ENCODE results near the gene SEC14L1.

The SEC14L1 gene

DNA sequence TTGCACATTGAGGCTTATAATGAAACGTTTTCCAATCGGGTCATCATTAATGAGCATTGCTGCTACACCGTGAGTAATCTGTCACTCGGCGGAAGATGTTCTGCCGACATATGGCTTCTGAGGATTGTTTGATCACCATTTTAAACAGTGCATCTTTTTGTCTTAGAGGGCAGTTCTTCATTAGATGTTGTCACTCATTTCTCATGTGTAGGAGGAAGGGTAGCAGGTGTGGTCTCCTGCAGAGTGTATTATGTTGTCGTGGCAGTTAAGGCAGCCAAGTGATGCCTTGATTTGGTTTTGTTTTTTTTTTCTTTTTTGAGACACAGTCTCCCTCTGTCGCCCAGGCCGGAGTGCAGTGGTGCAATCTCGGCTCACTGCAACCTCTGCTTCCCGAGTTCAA lies 50.5 kb downstream of the SEC14L1 start:
- DNase-seq (ENCODE audit: low read depth, low spot score) = no peak

DNA sequence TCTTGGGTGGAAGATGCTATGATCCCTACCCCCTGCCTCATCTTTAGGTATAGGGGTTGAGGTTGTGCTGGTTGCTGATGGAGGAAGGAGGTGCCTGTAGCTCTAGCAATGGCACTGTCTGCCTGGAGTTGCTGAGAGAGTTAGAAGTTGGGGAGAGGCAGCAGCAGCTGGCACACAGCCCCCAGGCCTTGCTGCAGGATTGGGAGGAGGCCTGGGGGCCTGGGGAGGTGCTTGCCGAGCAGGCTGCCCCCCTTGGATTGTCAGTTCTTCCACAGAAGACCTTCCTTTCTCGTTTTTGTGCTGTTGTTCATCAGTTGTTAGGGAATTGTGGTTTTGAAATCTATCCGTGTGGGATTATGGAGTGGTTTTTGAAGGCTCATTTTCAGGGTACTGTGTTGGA lies 52.9 kb downstream of the SEC14L1 start:
- DNase-seq (ENCODE audit: low read depth, low spot score) = no peak

- DNase-seq (ENCODE audit: low read depth, low spot score) = no peak
These were observed 53.4 kb downstream of the SEC14L1 start for GRCh38 chr17:77194179-77194578.

DNA sequence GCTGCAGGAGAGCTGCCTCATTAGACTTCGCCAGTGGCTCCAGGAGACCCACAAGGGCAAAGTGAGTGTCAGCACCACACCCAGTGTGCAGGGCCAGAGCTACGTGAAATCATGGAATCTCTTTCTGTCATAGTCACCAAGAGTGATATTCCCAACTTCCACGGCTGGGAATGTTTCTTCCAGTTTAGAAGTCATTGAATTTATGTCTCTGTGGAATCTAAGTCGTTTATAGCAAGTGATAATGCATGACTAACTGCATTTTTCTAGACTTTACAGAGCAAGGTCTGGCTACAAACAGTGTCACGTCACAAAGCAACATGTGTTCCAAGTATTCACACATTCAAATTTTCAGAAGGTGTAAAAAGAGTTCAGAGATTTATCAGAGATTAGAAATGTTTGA lies 55.5 kb downstream of the SEC14L1 start:
- no peak for DNase-seq (ENCODE audit: low read depth, low spot score)

- DNase-seq (ENCODE audit: low read depth, low spot score) = no peak
These were observed 56.3 kb downstream of the SEC14L1 start for GRCh38 chr17:77197115-77197514.

DNA sequence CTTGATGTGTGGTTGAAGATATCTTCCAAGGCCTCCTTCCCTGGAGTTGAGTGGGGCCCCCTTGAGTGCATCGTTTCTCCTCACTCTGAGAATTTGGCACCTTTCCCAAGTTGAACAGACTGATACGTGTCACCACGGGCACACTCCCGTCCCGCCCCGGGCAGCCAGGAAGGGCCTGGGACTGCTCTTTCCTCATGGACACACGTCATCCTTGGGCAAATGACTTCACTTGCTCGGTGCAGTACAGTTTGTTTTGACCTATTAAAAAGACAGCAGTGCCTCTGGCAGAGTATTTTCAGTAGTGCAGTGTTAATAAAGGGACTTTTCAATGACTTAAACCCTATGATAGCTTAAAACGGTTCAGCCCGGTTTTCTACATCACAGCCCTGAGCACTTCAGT lies 59.9 kb downstream of the SEC14L1 start:
- DNase-seq (ENCODE audit: low read depth, low spot score) = no peak

GRCh38 chr17:77203436-77203835 lies 62.7 kb downstream of the SEC14L1 start:
- no peak for DNase-seq (ENCODE audit: low read depth, low spot score)

DNA sequence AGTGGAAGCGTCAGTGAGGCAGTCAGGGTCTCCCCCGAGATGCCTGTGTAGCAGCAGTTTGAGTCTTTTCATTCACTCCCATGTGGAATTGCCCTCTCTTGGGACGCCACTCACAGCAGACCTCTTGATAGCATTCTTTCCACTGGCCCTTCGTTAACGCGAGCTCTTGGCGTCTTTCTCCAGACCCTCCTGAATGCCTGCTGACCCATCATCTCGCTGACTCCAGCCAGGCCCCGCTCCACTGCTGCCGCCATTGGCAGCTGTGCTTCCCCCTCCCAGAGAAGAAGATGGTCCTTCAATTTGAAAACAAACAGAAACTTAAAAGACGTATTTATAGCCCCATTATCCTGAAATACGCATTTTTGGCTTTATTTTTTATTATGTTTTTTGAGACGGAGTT lies 63.1 kb downstream of the SEC14L1 start:
- no peak for DNase-seq (ENCODE audit: low read depth, low spot score)

DNA sequence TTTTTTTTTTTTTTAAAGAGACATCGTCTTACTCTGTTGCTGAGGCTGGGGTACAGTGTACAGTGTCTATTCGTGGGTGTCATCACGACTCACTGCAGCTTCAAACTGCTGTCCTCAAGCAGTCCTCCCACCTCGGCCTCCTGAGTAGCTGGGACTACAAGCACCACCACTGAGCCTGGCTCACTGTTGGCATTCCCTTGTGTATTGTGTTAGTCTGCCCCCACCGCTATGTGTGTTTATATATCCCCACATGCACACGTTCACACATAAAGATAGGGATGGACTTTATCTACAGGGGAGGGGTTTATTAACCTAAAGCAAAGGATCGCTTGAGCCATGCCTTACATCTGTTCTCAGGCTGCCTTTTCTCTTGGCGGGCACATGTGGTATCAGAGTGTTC lies 63.8 kb downstream of the SEC14L1 start:
- no peak for DNase-seq (ENCODE audit: low read depth, low spot score)

GRCh38 chr17:77205396-77206125 lies 64.8 kb downstream of the SEC14L1 start:
- no peak for DNase-seq (ENCODE audit: low read depth, low spot score)

- no peak for DNase-seq (ENCODE audit: low read depth, low spot score)
These were observed 65.6 kb downstream of the SEC14L1 start for GRCh38 chr17:77206158-77206956.

GRCh38 chr17:77207689-77208216 lies 67.0 kb downstream of the SEC14L1 start:
- DNase-seq (ENCODE audit: low read depth, low spot score) = no peak

DNA sequence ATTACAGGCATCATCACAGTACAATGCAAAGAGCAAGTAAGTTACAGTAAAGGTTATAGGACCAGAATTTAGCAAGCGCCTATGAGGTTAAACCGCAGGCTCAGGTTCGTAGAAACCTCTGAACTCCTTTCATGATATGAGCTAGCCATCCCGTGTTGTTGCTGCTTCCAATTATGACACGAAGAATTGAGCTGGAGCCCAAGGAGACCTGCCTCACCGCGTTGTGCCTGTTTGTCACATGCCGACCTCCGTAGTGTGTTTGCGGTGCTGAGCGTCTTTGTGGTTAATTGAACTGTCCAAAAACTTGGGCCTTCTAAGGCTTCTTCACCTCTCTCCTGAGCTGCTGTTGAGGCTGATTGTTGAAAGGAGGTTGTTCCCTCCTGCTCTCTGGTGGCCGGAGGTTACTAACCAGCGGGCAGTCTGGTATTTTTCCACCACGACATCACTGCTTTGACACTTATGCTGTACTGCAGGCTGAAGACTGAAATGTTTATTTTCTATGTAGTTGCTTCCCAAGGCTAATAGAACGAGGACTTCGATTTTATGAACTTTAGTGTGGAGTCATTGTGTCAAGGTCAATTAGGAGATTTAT lies 67.5 kb downstream of the SEC14L1 start:
- DNase-seq (ENCODE audit: low read depth, low spot score) = no peak

GRCh38 chr17:77208856-77209255 lies 68.1 kb downstream of the SEC14L1 start:
- no peak for DNase-seq (ENCODE audit: low read depth, low spot score)

GRCh38 chr17:77209330-77209748 lies 68.6 kb downstream of the SEC14L1 start:
- no peak for DNase-seq (ENCODE audit: low read depth, low spot score)

DNA sequence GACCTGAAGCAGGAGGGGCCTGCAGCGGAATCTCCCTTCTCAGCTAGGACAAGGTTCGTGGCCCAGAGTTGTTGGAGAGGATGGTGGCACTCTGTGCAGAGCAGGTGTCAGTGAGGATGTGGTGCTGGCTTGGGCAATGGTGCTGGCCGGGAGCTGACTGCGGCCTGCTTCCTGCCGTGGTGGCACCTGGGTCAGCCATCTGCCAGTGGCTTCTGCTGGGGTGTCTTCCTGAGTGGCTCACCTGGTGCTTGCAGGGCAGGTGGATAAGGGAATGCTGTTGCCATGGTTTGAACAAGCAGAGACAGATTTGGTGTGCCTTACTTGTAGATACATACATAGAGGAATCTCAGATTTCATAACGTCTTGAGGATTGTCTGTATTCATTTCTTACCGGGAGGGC lies 69.6 kb downstream of the SEC14L1 start:
- no peak for DNase-seq (ENCODE audit: low read depth, low spot score)

DNA sequence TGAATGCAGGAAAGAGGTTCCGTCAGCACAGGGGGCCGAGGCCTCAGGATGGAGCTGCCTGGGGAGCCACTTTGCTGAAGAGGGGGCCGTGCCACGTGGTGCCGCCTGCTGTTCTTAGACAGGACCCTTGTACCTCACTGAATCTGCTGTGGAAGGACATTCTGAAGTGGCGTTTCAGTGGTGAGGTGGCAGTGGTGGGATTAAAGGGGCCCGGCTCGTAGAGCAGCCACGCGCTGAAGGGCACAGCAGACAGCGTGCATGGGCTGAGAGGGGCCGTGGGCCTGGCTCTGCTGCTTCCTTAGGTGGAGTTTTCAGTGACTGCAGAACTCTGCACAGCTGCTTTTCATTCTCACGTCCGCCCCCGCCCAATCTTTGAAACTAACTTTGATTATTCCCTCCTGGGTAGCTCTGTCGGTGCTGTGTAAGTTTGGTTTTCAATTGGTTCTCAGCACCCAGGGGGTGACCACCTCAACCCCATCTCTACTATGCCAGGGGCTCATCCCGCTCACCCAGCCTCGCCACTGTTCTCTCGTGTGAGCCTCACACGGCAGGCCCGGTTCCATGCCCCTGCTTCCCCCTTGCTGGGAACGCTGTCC lies 70.3 kb downstream of the SEC14L1 start:
- no peak for DNase-seq (ENCODE audit: low read depth, low spot score)

GRCh38 chr17:77211681-77212080 lies 70.9 kb downstream of the SEC14L1 start:
- DNase-seq (ENCODE audit: low read depth, low spot score) = no peak

- DNase-seq (ENCODE audit: low read depth, low spot score) = no peak
These were observed 71.5 kb downstream of the SEC14L1 start for GRCh38 chr17:77212081-77212832.

GRCh38 chr17:77212833-77213777 lies 72.3 kb downstream of the SEC14L1 start:
- no peak for DNase-seq (ENCODE audit: low read depth, low spot score)
